ENCODE results near the gene TLL1.

- TF ChIP-seq CTCF (IDR thresholded peaks at IDR 0.05) = no peak
- TF ChIP-seq POLR2A (IDR thresholded peaks at IDR 0.05; ENCODE audit: low read length) = no peak
- no peak for TF ChIP-seq PHF8 (IDR thresholded peaks at IDR 0.05; ENCODE audit: borderline replicate concordance, low read depth)
- TF ChIP-seq JUN (IDR thresholded peaks at IDR 0.05) = no peak
- TF ChIP-seq CHD4 (IDR thresholded peaks at IDR 0.05; ENCODE audit: borderline replicate concordance) = no peak
- no peak for TF ChIP-seq EP300 (IDR thresholded peaks at IDR 0.05)
- no peak for TF ChIP-seq CBX8 (IDR thresholded peaks at IDR 0.05)
These were observed 231.6 kb downstream of the TLL1 start for GRCh38 chr4:166104623-166105022.

Measured in A549 (cell line).